Left renal cortex interstitium (tissue), 4 donors: ENCODE results near the gene SLC16A7. TPM values are rescaled to one million over a fixed set of nuclear protein-coding genes. Genes with fewer than 3 reads are reported as not detected.
"Not testable (repeated sequence)": the region's sequence is repeated elsewhere in the genome, so short reads cannot be mapped to it uniquely, and the experiment has no call there.

ENCODE experiments used
- DNase-seq, 4 donors: peaks; one replicate each; pipeline ENCODE4 v3.0.0-alpha.2; 2013; ENCODE audit warnings: low read depth in 4 of 4, low spot score in 2 of 4, missing footprints in 1 of 4
- polyA plus RNA-seq, 4 donors: library from polyadenylated mRNA; unstranded; fragments of 120-200 nt; gene quantifications; one replicate each; pipeline ENCODE4 v1.2.1, GENCODE V29; 2013; ENCODE audit not compliant: insufficient read length in 4 of 4

SLC16A7 gene
- polyA plus RNA-seq, 4 donors, result 3.2 to 5.7 (median 4.6) TPM

DNA sequence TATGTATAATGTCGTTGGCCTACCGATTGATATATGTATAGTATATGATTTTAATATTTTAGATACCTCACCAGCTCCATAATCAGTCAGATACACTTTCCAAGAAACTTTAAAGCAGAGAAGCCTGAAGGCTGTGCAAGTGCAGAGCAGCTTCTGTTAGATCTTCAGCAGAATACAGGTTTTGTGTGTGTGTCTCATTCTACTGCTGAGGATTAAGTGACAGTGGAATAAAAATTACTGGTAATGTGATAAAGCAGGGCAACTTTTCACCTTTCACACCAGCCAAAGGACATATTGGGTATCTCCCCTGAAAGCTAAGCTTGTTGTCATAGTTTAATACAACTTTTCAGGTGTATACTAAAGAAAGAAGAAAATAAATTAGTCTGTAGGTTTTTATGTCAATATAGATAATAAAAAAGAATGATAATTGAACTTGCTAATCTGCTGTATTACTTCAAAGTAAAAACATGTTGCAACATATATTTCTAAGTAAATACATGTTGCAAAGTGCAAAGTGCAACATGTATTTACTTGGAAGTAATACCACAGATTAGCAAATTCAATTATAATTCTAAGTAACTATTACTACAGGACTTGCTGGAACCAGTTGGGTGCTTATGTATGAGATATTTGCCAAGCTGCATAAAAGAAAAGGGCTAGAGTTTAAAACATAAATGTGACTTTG, 128.3 kb downstream of the SLC16A7 start:
- no peak for DNase-seq

DNA sequence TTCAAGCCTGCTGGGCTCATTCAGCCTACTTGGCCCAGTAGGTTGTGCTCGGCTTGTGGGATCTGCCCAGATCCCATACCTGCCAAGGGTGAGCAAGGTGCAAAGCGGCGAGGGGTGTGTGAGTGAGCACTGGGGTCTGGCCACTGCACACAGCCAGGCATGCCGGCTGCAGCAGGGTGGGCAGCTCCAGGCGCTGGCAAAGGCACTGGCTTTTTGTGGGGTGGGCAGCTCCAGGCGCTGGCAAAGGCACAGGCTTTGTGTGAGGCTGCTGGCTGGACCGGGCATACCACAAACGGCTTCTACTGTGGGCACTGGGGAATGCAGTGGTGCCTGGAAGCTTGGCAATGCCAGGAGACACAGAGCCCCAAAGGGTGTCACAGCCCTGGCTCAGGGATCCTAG, 137.4 kb downstream of the SLC16A7 start:
- no peak for DNase-seq

DNA sequence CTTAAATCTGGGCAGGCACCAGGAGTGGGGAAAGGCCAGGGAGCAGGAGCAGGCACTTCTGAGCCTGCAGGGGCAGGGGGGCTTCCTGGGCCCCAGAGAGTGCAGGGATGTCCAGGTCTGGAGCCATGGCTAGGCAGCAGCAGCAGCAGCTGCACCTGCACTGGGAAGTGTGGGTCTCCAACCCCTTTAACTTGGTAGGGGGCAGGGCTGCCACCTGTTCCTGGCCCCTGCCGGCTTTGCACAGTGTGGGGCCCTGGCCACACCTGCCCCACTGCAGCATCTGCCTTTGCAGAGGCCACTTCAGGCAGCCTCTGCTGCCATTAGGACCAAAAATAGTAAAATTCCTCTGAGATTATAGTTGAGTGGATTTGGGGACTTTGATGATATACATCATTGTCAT, 138.5 kb downstream of the SLC16A7 start:
- DNase-seq, result no peak

DNA sequence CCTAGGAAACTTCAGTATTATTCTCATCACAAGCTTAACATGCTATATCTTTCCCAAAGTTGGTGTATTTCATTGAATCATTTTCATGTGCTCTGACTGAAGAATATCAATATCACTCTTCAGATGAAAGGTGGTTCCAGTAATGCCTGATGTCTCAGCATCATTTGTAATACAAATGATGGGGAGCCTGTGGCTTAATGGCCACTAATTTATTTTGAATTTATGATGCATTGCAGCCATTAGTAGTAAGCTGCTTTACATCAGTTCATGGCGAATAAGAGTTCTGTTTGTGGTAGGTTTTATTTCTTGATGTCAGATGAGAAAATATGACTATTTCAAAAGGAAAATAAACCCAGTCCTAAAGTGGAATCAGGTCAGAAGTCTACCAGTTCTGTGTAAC, 139.4 kb downstream of the SLC16A7 start:
- no peak for DNase-seq

DNA sequence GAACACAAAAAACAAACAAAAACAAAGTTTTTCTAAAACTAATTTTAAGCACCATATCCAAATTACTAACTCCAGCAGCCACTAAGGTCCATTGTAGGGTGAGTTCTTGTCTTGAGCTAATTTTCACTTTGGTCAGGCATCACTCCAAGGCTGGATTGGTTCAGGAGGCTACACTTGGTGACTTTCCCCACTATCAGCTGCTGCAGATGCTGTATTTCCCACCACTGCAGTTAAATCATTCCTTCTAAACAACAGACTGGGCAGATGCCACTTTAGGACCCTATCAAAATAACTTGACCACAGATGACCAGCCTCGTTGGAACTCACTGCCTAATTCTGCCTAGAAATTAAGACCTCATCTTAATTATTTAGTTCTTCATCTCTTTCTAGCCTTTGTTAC, 140.5 kb downstream of the SLC16A7 start:
- DNase-seq, result no peak

DNA sequence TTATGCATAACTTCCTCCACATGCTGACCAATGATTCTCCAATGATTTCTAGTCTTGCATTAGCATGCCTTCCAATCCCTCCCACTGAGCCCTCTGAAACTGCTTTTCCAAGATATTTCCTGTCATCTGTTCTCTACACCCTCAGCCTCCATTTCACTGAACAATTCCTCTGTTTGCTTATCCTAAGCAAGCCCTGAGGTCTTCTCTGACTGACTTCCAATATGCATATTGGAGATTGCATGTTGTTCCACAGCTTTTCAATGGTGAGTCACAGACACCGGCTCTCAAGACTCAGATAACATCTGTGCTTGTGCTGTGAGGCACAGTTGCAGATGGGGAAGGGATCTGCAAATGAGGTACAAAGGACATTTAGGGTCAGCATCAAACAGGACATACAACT, 141.0 kb downstream of the SLC16A7 start:
- DNase-seq, result no peak

DNA sequence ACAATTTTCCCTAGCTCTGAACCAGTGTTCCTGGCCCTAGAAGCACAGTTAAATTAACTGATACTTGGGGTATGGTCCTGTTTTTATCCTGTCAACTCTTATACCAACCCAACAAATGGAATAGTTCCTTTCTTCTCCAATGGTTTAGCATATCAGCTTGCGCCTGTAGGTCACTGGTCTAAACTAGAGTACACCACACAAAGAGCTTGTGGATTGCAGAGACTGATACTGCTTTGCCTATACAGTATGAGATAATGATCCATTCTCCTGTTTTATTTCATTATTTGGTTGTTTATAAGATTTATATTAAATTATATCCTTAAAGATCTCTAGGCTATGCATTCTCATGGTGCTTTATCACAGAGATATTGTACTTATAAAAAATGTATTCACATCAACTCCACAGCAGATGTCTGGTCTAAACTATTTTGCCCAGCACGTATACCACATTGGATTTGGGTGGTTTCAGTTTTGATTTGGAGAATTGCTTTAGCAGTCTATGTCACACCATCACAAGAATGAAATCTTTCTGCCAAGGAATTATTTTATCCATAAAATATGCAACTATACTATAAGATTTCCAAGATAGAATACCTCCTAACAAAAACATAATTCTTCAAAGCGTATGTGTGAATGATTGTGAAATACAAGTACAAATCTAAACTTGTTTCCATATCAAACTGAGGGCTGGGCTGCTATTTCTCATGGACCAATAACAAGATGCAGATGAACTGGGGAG, 142.1 kb downstream of the SLC16A7 start:
- no peak for DNase-seq

DNA sequence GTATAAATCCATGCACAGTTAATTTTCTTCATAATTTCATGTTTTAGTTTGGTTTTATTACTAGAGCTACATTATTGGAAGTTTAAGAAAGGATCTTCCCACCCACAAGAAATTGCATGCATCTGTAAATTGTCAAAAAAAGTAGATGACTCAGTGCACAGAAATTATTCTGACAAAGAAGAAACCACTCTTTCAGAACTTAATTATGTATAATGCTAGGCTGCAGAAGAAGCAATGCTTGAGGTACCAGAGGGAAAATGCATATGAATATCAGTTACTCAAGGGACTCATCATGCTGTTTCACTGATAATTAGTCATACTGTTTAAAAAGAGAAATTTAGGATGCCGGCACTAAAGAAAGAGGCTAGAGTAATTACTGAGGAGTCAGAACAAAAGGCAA, 147.0 kb downstream of the SLC16A7 start:
- DNase-seq, result no peak

DNA sequence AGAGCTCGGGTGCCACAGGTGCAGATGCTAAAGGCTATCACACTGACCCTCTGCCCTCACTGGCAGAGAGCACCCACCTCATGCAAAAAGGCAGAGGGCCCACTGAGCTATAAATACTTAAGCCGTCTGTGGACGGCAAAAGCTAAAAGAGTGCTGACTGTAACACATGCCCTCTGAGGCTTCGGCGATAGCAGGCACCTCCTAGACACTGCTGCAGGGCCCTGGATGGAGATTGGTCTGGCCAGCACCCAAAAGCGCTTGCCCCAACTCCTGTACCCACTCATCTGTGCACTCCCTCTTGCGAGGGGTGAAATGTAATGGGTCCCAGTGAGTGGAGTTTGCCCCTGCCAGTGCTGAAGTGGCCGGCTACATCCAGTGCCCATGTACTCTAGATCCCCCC, 148.7 kb downstream of the SLC16A7 start:
- DNase-seq, result no peak

DNA sequence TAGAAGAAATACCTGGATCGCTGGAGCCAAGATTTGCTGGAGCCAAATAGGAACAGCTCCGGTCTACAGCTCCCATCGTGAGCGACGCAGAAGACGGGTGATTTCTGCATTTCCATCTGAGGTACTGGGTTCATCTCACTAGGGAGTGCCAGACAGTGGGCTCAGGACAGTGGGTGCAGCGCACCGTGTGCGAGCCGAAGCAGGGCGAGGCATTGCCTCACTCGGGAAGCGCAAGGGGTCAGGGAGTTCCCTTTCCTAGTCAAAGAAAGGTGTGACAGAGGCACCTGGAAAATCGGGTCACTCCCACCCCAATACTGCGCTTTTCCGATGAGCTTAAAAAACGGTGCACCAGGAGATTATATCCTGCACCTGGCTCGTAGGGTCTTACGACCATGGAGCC, 155.3 kb downstream of the SLC16A7 start:
- DNase-seq, result not testable (repeated sequence)

DNA sequence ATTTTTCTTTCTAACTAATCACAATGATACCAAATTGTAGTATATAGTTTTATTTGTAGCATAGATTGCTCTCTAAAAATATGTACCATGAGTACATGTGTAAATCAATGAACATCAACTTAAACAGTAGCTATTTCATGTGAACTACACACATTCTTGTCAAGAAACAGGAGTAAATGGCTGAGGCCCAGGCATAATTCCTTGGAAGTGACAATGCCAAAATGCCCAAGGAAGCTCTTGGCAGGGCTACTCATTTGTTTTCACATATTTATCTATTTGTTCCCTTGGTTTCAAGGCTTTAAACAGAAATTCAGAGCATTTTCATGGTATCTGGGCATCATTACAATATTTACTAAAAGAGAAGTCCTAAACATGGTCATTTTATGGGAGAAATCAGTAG, 165.7 kb downstream of the SLC16A7 start:
- DNase-seq, result no peak

DNA sequence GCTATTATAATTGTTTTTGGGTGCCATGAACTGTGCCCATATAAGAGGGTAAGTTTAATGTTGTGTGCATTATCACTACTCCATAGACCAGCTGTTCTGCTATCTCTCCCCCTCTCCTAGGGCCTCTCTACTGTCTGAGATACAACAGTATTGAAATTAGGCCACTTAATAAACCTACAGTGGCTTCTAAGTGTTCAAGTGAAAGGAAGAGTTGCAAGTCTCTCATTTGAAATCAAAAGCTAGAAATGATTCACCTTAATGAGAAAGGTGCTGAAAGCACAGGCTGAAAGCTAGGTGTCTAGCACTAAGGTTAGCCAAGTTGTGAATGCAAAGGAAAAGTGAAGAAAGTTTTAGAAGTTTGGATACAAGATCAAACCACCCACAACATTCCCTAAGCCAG, 168.0 kb downstream of the SLC16A7 start:
- no peak for DNase-seq

DNA sequence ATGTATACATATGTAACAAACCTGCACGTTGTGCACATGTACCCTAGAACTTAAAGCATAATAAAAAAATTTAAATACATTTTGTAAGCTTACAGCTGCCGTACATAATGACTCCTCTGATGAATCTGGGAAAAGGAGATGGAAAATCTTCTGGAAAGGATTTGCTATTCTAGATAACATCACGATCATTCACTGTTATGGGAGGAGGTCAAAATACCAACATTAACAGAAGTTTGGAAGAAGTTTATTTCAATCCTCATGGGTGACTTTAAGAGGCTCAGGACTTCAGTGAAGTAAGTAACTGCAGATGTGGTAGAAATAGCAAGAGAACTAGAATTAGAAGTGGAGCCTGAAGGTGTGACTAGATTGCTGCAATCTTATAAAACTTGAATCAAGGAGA, 172.2 kb downstream of the SLC16A7 start:
- no peak for DNase-seq

DNA sequence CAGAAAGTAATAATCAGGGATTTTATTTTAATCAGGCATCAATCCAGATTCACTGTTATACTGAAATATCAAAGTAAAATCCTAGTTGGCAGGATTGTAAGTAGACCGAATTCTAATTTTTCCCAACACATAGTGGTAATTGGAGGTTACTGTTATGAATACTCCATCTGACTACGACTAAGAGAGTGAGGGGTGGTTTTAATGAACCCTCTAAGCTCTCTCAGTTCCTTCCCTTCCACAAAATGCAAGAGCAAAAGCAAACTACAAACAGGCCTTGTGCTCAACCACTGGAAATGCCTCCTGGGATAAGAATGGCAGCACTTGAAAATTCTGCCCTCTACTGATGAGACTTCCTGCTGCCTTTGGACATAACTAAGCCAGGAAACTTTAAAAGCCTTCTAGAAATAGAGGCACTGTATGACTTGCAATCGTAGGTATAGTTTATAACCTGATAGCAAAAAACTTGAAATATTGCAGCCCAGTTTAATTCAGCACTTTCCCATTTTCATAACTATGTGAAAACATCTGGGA, 184.8 kb downstream of the SLC16A7 start:
- no peak for DNase-seq

DNA sequence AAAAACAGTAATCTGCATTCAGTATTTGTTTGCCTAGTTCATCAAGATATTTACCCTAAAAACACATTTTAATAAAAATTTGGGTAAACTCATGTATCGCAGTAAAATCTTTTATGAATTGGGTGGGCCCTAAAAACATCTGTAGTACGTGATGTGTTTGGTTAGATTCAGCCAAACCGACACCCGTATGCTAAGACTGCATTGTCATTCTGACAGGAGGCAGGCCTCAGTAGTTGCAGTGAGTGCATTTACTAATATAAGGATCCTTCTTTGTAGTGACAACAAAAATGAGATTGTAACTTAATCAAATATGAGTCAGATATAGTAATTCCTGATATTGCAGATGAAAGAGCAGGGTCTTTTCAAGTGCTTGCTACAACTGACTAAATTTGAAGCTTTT, 191.8 kb downstream of the SLC16A7 start:
- DNase-seq, result no peak

DNA sequence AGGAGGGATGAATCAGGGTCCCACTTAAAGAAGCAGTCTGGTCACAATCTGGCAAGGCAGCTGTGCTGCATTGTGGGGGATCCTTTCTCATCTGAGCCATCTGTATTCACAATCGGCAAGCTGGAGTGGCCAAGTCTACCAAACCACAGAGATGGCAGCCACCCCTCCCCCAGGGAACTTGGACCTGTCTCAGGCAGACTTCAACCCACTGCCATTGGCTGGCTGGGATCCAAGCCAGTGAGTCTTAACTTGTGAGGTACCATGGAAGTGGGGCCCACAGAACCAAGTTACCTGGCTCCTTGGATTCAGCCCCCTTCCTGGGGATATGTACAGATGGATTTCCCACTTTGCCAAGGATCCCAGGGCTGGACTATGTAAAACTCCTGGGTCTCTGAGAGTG, 196.8 kb downstream of the SLC16A7 start:
- DNase-seq, result no peak

DNA sequence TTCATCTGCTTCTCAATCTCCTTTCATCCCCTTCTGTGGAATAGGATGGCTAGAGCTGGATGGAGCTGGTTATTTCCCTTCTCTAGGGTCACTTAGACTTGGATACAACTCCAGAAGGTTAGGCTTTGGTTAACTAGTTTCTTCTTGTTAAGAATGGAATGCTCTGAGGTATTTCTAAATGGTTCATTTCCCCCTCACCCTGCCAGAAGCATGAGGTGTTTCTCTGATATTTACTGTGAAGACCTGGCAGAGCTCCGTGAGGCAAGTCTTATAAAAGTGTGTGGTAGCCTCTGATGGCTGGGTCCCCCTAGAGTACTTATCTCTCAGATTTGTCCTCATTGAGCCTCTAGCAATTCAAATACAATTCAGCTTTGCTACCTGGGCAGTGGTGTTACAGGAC, 207.9 kb downstream of the SLC16A7 start:
- no peak for DNase-seq

DNA sequence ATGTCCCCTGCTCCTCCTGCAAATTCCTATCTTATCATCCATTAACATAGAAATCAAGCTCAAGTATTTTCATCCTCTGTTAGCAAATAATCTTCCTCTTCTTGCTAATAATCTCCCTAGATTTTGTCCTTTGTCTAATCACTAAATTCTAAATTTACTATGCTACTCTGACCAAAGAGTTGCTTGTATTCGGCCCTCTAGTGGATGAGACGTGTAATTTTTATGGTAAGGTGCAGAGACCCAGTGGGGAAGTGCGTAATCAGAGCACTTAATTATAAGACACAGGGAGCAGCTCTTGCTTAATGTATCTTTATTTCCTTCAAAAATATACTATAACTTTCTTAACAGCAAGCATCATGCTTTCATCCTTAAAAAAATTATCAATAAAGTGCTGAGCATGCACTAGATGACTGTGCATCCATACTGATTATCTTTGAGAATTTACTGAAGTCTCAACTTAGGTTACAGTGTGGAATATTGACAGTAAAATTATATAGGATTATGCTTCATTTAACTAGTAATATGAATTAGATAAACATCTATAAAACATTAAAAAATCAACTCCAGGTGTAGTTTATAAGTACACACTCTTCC, 212.6 kb downstream of the SLC16A7 start:
- no peak for DNase-seq

DNA sequence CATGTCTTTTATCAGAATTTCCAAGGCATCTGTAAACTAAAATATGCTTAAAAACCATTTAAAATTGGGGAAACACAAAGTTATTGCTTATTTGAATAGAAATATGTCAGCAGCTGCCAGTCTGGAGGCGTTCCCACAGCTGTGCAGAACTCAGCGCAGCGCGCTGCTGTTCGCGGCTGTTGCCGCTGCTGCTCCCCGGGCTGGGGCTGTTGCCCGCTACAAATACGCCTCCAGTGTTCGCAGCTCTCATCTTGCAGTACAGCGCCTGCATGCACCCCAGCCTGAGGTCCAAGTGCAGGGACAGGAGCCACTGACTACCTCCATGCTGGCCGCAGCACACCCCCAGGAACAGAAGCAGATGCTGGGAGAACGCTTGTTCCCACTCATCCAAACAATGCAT, 216.2 kb downstream of the SLC16A7 start:
- DNase-seq, result no peak

DNA sequence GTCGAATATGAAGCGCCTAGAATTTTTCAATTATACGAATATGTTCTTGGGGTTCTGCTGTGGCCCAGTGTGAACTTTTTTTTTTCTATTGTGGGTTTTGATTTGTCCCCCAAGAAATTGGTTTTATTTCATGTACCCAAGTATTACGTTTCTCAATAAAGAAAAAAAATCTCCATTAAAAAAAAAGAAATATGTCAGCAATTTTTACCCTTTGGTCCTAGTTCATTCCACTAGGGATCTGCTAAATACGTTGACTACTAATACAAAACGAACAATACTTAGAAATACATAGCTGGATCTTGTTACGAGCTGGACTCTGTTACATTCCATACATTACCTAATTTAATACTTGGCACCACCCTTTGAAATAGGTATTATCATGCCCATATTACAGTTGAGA, 216.9 kb downstream of the SLC16A7 start:
- no peak for DNase-seq

DNA sequence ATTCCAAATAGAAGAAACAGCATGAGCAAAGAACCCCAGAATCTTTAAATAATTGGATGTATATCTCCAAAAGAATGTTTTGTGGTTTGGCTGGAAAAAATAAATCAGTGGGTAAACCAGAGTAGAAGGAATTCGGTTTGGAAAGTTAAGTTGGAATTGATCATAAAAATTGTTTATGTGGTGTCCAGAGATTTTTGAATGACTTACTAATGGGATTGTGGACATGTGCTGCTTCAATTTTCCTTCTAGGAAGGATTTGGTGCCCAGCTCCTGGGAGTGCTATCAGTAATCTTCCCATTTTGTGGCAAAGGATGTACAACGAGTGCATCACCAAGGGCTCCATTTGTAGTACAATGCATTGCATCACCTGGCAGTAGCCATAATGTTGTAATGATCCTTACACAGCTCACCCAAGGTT, 224.8 kb downstream of the SLC16A7 start:
- no peak for DNase-seq

DNA sequence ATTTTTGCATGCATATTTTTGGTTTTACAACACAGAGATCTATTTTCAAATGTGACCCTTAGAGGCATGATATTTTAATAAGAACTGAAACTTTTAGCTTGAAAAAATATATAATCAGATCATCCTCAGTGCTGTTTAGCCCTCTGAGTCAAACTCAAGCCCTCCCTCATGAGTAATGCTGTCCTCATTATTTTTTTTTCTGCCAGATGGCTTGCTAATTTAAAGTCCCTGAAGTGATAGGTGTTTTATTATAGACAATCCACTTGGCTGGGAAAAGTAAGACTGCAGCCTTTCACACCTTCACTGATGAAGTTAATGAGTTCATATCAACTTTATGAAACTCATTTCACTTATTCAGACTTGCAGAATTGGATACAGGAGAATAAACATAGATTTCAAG, 227.7 kb downstream of the SLC16A7 start:
- DNase-seq, result no peak
